AG04450 (cell line): ENCODE measurements around the gene SMOC1. TPM values are rescaled to one million over a fixed set of nuclear protein-coding genes. Genes with fewer than 3 reads are reported as not detected.

Experiments
- CTCF ChIA-PET: fragments of 300-600, 350-600 bp; formaldehyde crosslinking; extraction: SDS; loops from one replicate; lab custom pipeline; 2022; ENCODE audit warnings: antibody characterized with exemption, inconsistent platforms; lab: Charles Lee
- POLR2A ChIA-PET: fragments of 350-600 bp; formaldehyde crosslinking; extraction: SDS; loops from one replicate; lab custom pipeline; 2021; ENCODE audit warnings: antibody characterized with exemption, inconsistent platforms; lab: Yijun Ruan, JAX
- DNase-seq: peaks from one replicate; pipeline ENCODE4 v3.0.0-alpha.2; 2011; ENCODE audit warnings: low read depth, low spot score
- H3K27ac ChIP-seq: one replicate; pipeline ENCODE4 v1.5.1; 2012; ENCODE audit warnings: low read depth, low read length, control low read depth
- H3K27me3 ChIP-seq: one replicate; pipeline ENCODE4 v1.6.0; 2012; ENCODE audit warnings: low read length; ENCODE audit not compliant: control insufficient read depth, insufficient read depth
- H3K4me3 ChIP-seq: 2 replicates; pipeline ENCODE4 v1.5.1; 2011; ENCODE audit warnings: mild to moderate bottlenecking, low read depth, low read length, control low read depth
- H3K9me3 ChIP-seq: 2 replicates; pipeline ENCODE4 v1.5.1; 2012; ENCODE audit warnings: low read length; ENCODE audit not compliant: control insufficient read depth, insufficient read depth
- CTCF ChIP-seq: IDR thresholded peaks from 2 replicates; pipeline ENCODE4 v1.5.1; 2011; ENCODE audit warnings: low read depth, low read length, control low read depth, inconsistent platforms
- polyA plus RNA-seq: library from polyadenylated mRNA; depleted of rRNA; stranded (reverse); fragments of >200 nt; gene quantifications from 2 replicates; pipeline ENCODE4 v1.2.3, GENCODE V29; 2011

Gene SMOC1
- polyA plus RNA-seq, 1 experiment, result 19.2 TPM

DNA sequence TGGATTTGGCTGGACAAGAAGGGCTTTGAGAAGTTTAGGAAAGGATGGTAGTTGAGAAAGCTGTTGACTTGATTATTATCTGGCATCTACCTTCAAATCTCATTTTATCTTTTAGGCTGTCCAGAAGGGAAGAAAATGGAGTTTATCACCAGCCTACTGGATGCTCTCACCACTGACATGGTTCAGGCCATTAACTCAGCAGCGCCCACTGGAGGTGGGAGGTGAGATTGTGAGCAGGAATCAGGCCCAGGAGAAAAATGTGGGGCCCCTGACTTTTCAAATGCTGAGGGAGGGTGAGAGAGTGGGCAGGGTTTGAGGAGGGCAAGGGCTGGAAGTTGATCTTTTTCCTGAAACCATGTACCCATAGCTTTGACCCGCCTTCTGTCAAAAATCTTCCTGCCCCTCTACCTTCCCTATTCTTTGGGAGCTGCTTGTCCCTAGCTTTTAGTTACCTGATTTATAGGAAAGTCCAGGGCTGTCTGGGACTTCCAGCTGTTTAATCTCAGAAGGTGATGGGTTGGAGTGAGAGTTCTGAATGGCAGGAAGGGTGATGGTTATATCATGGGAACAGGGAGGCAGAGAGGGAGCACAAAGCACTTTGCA, 134.2 kb downstream of the SMOC1 start:
- Histone ChIP-seq H3K9me3 (no peaks in the 10 kb centered on the region), H3K27me3 (no peaks in the 10 kb centered on the region), H3K27ac (no peak overlapping the region), H3K4me3 (no peak overlapping the region)
- TF ChIP-seq CTCF, result peak; percentile 75
- ChIA-PET POLR2A (no interaction called here), CTCF (interaction anchor here (0.6 to 5.6 kb wide), 13 partner anchors 15 to 195 kb away, joined by 3 to 20 read pairs (median 4); no protein-coding TSS in a partner anchor)
- DNase-seq, result no peak

GRCh38 chr14:70014406-70015095, 135.3 kb downstream of the SMOC1 start:
- ChIA-PET POLR2A (no interaction called here), CTCF (interaction anchor here (0.6 to 5.6 kb wide), 8 partner anchors 14 to 196 kb away, joined by 3 to 20 read pairs (median 4); no protein-coding TSS in a partner anchor)
- Histone ChIP-seq H3K9me3 (no peaks in the 10 kb centered on the region), H3K27ac (no peak overlapping the region), H3K27me3 (no peaks in the 10 kb centered on the region), H3K4me3 (no peak overlapping the region)
- DNase-seq, result no peak
- TF ChIP-seq CTCF, result no peak

- no peak overlapping the region for H3K4me3 ChIP-seq
- H3K27me3 ChIP-seq, result no peaks in the 10 kb centered on the region
- TF ChIP-seq CTCF, result no peak
- CTCF ChIA-PET, result no interaction called here
- H3K27ac ChIP-seq, result no peak overlapping the region
- DNase-seq, result no peak
- H3K9me3 ChIP-seq, result no peaks in the 10 kb centered on the region
- POLR2A ChIA-PET, result no interaction called here
These were observed 139.0 kb downstream of the SMOC1 start for GRCh38 chr14:70018230-70018629.

- Histone ChIP-seq H3K27ac (peak overlapping the region; percentile 11), H3K4me3 (no peak overlapping the region), H3K9me3 (no peaks in the 10 kb centered on the region), H3K27me3 (no peaks in the 10 kb centered on the region)
- CTCF ChIA-PET, result interaction anchor here (1.5 kb wide), 1 partner anchor 9 kb away, joined by 9 read pairs; no protein-coding TSS in a partner anchor
- TF ChIP-seq CTCF, result no peak
- POLR2A ChIA-PET, result no interaction called here
- no peak for DNase-seq
These were observed 139.5 kb downstream of the SMOC1 start for GRCh38 chr14:70018713-70019211.

GRCh38 chr14:70019695-70020094, 140.5 kb downstream of the SMOC1 start:
- Histone ChIP-seq H3K27ac (no peak overlapping the region), H3K4me3 (no peak overlapping the region), H3K9me3 (no peaks in the 10 kb centered on the region), H3K27me3 (no peaks in the 10 kb centered on the region)
- CTCF ChIA-PET, result interaction anchor here (0.7 to 1.5 kb wide), 3 partner anchors 8 to 142 kb away, joined by 3 to 9 read pairs (median 3); no protein-coding TSS in a partner anchor
- POLR2A ChIA-PET, result no interaction called here
- no peak for TF ChIP-seq CTCF
- DNase-seq, result no peak
